K562 (cell line): ENCODE results near the gene DEGS2. TPM values are rescaled to one million over a fixed set of nuclear protein-coding genes. Genes with fewer than 3 reads are reported as not detected.

Source experiments
- ATAC-seq: fragments of 200-7000 bp; cut with Tn5 transposase; 3 replicates; pipeline ENCODE4 v1.9.1; 2020; ENCODE audit warnings: moderate library complexity
- BruUV-seq: library from RNA; stranded (reverse); fragments of 400-500 nt; replicated peaks from 2 replicates; lab custom pipeline; 2021; lab: Mats Ljungman, UMichigan
- CTCF ChIA-PET: fragments of 300-600 bp; formaldehyde crosslinking; extraction: SDS; loops from one replicate; lab custom pipeline; 2021; ENCODE audit warnings: low intra/inter-chr PET ratio; lab: Yijun Ruan, JAX
- POLR2A ChIA-PET: fragments of 300-600, 350-650 bp; sonication (Branson Sonifier 250); formaldehyde crosslinking; extraction: SDS; loops from one replicate; lab custom pipeline; 2021; ENCODE audit warnings: antibody characterized with exemption, inconsistent platforms; lab: Yijun Ruan, JAX
- DNase-seq, 4 experiments: peaks; one replicate each; pipeline versions ENCODE4 v3.0.0 to v3.0.0-alpha.2; 2011 to 2018; ENCODE audit warnings: low spot score in 3 of 4, mixed read lengths in 3 of 4; ENCODE audit errors: extremely low read depth in 1 of 4
- FAIRE-seq: peaks from 2 replicates; lab custom pipeline; 2011; peaks lifted over from hg19 to GRCh38; lab: Jason Lieb, UNC
- H2AFZ ChIP-seq: 2 replicates; pipeline ENCODE4 v1.6.0; 2011; ENCODE audit warnings: low read depth, low read length, control low read depth, inconsistent platforms
- H3K27ac ChIP-seq: fragments of 200-600 bp; 3 replicates; pipeline ENCODE4 v1.8.0; 2011; ENCODE audit warnings: low read depth, mild to moderate bottlenecking, control low read depth, inconsistent platforms, low read length, moderate library complexity, mixed read lengths; ENCODE audit errors: extremely low read depth
- H3K27me3 ChIP-seq, 2 experiments: fragments of 300-600 bp in 1 of 2; 2 replicates in 1 of 2; 3 replicates in 1 of 2; pipeline versions ENCODE4 v1.6.0 to v1.8.0; 2011; ENCODE audit warnings: inconsistent platforms in 2 of 2, low read length in 2 of 2, mild to moderate bottlenecking in 1 of 2, mixed read lengths in 1 of 2, moderate library complexity in 1 of 2; ENCODE audit not compliant: control insufficient read depth in 2 of 2, insufficient read depth in 2 of 2
- H3K36me3 ChIP-seq: fragments of 300-600 bp; 3 replicates; pipeline ENCODE4 v1.8.0; 2011; ENCODE audit warnings: mild to moderate bottlenecking, low read length, inconsistent platforms; ENCODE audit not compliant: control insufficient read depth, insufficient read depth
- H3K4me1 ChIP-seq, 2 experiments: fragments of 200-600 bp in 1 of 2; replicated peaks in 1 of 2; 2 replicates in 1 of 2; 3 replicates in 1 of 2; pipeline versions ENCODE4 v1.5.1 to v1.8.0; 2011; ENCODE audit warnings: inconsistent platforms in 2 of 2, low read length in 2 of 2, mild to moderate bottlenecking in 1 of 2, mixed read lengths in 1 of 2, moderate library complexity in 1 of 2; ENCODE audit not compliant: control insufficient read depth in 2 of 2, insufficient read depth in 2 of 2
- H3K4me2 ChIP-seq: 2 replicates; pipeline ENCODE4 v1.6.1; 2011; ENCODE audit warnings: low read length, control low read depth, inconsistent platforms, mixed read lengths; ENCODE audit not compliant: insufficient read depth
- H3K4me3 ChIP-seq: fragments of 200-600 bp; sonication (generic), shearing (Covaris generic); 2 replicates; pipeline ENCODE4 v1.5.1; 2016; ENCODE audit warnings: control low read depth, inconsistent platforms
- H3K79me2 ChIP-seq: fragments of 200-600 bp; 3 replicates; pipeline ENCODE4 v1.8.0; 2011; ENCODE audit warnings: low read length, inconsistent platforms; ENCODE audit not compliant: control insufficient read depth, insufficient read depth
- H3K9ac ChIP-seq, 2 experiments: 2 replicates each; pipeline versions ENCODE4 v1.6.0 to v1.6.1; 2011; ENCODE audit warnings: low read depth in 2 of 2, low read length in 2 of 2, control low read depth in 1 of 2, inconsistent platforms in 1 of 2, mild to moderate bottlenecking in 1 of 2, mixed read lengths in 1 of 2; ENCODE audit not compliant: insufficient read depth in 1 of 2
- H3K9me1 ChIP-seq: one replicate; pipeline ENCODE4 v1.6.0; 2011; ENCODE audit warnings: inconsistent platforms, mild to moderate bottlenecking, low read length, moderate library complexity; ENCODE audit not compliant: control insufficient read depth, insufficient read depth
- H3K9me3 ChIP-seq: replicated peaks from 2 replicates; pipeline ENCODE4 v1.5.1; 2011; ENCODE audit warnings: low read depth, low read length, inconsistent platforms; ENCODE audit not compliant: control insufficient read depth, insufficient read depth
- H4K20me1 ChIP-seq: replicated peaks from 2 replicates; pipeline ENCODE4 v1.6.1; 2011; ENCODE audit warnings: low read length, inconsistent platforms, mixed read lengths; ENCODE audit not compliant: control insufficient read depth, insufficient read depth
- BACH1 ChIP-seq: fragments of 200-800 bp; sonication (Bioruptor generic); IDR thresholded peaks from 2 replicates; pipeline ENCODE4 v1.6.1; 2016; ENCODE audit warnings: missing genetic modification characterization, missing compliant biosample characterization
- BRD4 ChIP-seq: fragments of 200-600 bp; sonication (generic); IDR thresholded peaks from 2 replicates; pipeline ENCODE4 v1.6.1; 2017; ENCODE audit warnings: inconsistent platforms
- EWSR1 ChIP-seq: fragments of 450-650 bp; IDR thresholded peaks from 2 replicates; pipeline ENCODE4 v1.6.1; 2018; ENCODE audit warnings: borderline replicate concordance, mild to moderate bottlenecking, low read depth, moderate library complexity; ENCODE audit not compliant: partially characterized antibody
- HMG20B ChIP-seq: fragments of 250-450 bp; sonication (Bioruptor Pico); IDR thresholded peaks from 2 replicates; pipeline ENCODE4 v1.5.0; 2021; ENCODE audit warnings: mild to moderate bottlenecking
- HNRNPUL1 ChIP-seq: fragments of 200-400 bp; formaldehyde crosslinking; IDR thresholded peaks from 2 replicates; pipeline ENCODE4 v1.6.1; 2017; ENCODE audit warnings: low read length
- LCOR ChIP-seq: sonication (generic); formaldehyde crosslinking; IDR thresholded peaks from 2 replicates; pipeline ENCODE4 v1.8.0; 2022; ENCODE audit warnings: mild to moderate bottlenecking, missing genetic modification reagents
- POLR2AphosphoS5 ChIP-seq: IDR thresholded peaks from 2 replicates; pipeline ENCODE4 v1.6.1; 2011; ENCODE audit warnings: mild to moderate bottlenecking, low read depth, low read length, moderate library complexity; ENCODE audit not compliant: control insufficient read depth, insufficient read depth
- POLR2H ChIP-seq: IDR thresholded peaks from 2 replicates; pipeline ENCODE4 v1.6.1; 2016; ENCODE audit warnings: missing genetic modification characterization, low read depth, mild to moderate bottlenecking, control low read depth, missing compliant biosample characterization, moderate library complexity
- PPARD ChIP-seq: fragments of 250-450 bp; sonication (Bioruptor Pico); IDR thresholded peaks from 2 replicates; pipeline ENCODE4 v1.8.0; 2022; ENCODE audit warnings: inconsistent platforms, mild to moderate bottlenecking, moderate library complexity
- RAD51 ChIP-seq: fragments of 450-650 bp; IDR thresholded peaks from 2 replicates; pipeline ENCODE4 v1.7.1; 2016; ENCODE audit warnings: low read depth, mild to moderate bottlenecking, borderline replicate concordance
- TEAD2 ChIP-seq: fragments of 450-650 bp; IDR thresholded peaks from 2 replicates; pipeline ENCODE4 v1.6.1; 2016; ENCODE audit warnings: missing genetic modification characterization, control low read depth, missing compliant biosample characterization
- XRCC3 ChIP-seq: fragments of 450-650 bp; IDR thresholded peaks from 2 replicates; pipeline ENCODE4 v1.6.1; 2017; ENCODE audit warnings: mild to moderate bottlenecking, moderate library complexity
- WGBS: fragments of 100-300 bp; shearing (Covaris generic); methylation state at CpG from one replicate; pipeline ENCODE4 v1.1.6; 2016; ENCODE audit warnings: low coverage, mixed read lengths; ENCODE audit not compliant: insufficient coverage; ENCODE audit errors: missing lambda C conversion rate; 5-methylcytosine and 5-hydroxymethylcytosine counted together
- in situ Hi-C: fragments of 300-500 bp; cut with MboI; formaldehyde crosslinking; loops from 4 replicates; pipeline ENCODE4 v1.15.0; 2018; ENCODE audit warnings: inconsistent platforms, mixed read lengths
- intact Hi-C: fragments of 100-400 bp; cut with micrococcal nuclease; formaldehyde crosslinking; loops from 2 replicates; pipeline ENCODE4 v1.14.2; 2022
- polyA plus RNA-seq, 8 experiments: library from polyadenylated mRNA; depleted of rRNA in 4 of 8; stranded (reverse) in 5 of 8; unstranded in 3 of 8; fragments of >200 nt; fragmentation: Nextera tagmentation in 2 of 8; fragmentation: Illumina TruSeq in 1 of 8; extraction: Ambion mirVana in 2 of 8; extraction: Trizol in 1 of 8; gene quantifications; 2 replicates each; pipeline versions ENCODE4 v1.2.1 to v1.2.3, GENCODE V29; 2011 to 2014; ENCODE audit warnings: inconsistent platforms in 1 of 8, missing spikeins in 1 of 8
- total RNA-seq, 7 experiments: library from RNA; depleted of rRNA in 6 of 7; stranded (reverse); fragments of >200 nt in 6 of 7; fragmentation: Illumina TruSeq in 2 of 7; extraction: Trizol in 2 of 7; gene quantifications; 2 replicates each; pipeline versions ENCODE4 v1.2.1 to v1.2.3, GENCODE V29; 2011 to 2021; ENCODE audit warnings: low replicate concordance in 1 of 7

DEGS2 gene
- total and polyA plus RNA-seq, 9 of the 15 experiments (the other 6 are each of a cell fraction or from before 2014, with no cell fraction given): 0.22 to 2.9 (median 0.70) TPM

- TF ChIP-seq BACH1 (tag): no peak
- no peak for TF ChIP-seq POLR2AphosphoS5
- no peak for TF ChIP-seq HNRNPUL1
Observed at GRCh38 chr14:100117026-100117425, 42.4 kb downstream of the DEGS2 start (continued).

GRCh38 chr14:100116134-100116533, 43.3 kb downstream of the DEGS2 start:
- H3K4me2 ChIP-seq: no peak overlapping the region
- no peak for TF ChIP-seq XRCC3
- CTCF ChIA-PET: no interaction called here
- in situ Hi-C loops: loop anchor here (5.0 to 10.0 kb wide), 2 partner anchors 44 to 131 kb away; no protein-coding TSS in a partner anchor
- POLR2A ChIA-PET: interaction anchor here (1.4 kb wide), 1 partner anchor 15 kb away, joined by 3 read pairs; no protein-coding TSS in a partner anchor
- ATAC-seq (no peak), DNase-seq (no peak), FAIRE-seq (no peak)
- H4K20me1 ChIP-seq: no peaks in the 10 kb centered on the region
- WGBS: no CpG with 5 or more reads among the region's 3 CpGs
- intact Hi-C loops: no loop called here
- H3K27ac ChIP-seq: no peak overlapping the region
- H3K9me3 ChIP-seq: no peaks in the 10 kb centered on the region
- H3K4me1 ChIP-seq: no peaks in the 10 kb centered on the region; a peak in 1 of 5 replicates
- BruUV-seq: no TSS peak
- no peak overlapping the region for H3K9ac ChIP-seq
- no peaks in the 10 kb centered on the region for H3K36me3 ChIP-seq
- no peak overlapping the region for H2AFZ ChIP-seq
- H3K9me1 ChIP-seq: no peaks in the 10 kb centered on the region
- no peaks in the 10 kb centered on the region for H3K79me2 ChIP-seq
- H3K4me3 ChIP-seq: no peak overlapping the region
- H3K27me3 ChIP-seq: no peaks in the 10 kb centered on the region

DNA sequence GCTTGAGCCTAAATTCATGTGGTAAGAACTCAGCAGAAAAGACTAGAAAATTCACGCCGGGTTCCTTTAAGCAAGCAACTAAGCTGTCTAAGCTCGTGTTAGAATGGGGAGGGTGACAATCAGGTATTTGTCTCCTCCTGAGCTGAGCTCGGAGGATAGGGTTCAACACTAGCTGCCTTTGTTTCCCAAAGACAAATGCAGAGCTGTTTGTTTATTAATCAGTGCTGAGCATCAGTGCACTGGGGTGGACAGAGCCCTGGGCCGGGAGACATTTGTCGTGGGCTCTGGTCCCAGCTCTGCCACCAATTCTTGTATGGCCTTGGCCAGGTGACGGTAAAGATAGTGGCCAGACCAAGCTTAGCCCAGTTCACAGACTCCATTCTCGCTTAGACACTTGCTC, 43.7 kb downstream of the DEGS2 start:
- H3K27ac ChIP-seq: no peak overlapping the region
- in situ Hi-C loops: loop anchor here (5.0 to 10.0 kb wide), 2 partner anchors 43 to 131 kb away; no protein-coding TSS in a partner anchor
- H4K20me1 ChIP-seq: no peaks in the 10 kb centered on the region
- ChIA-PET POLR2A (interaction anchor here (0.6 to 1.4 kb wide), 2 partner anchors 11 to 16 kb away, joined by 3 to 4 read pairs; no protein-coding TSS in a partner anchor), CTCF (no interaction called here)
- TF ChIP-seq BRD4 (no peak), LCOR (CRISPR knock-in tag) (no peak), POLR2H (no peak), RAD51 (no peak), EWSR1 (no peak), HMG20B (CRISPR knock-in tag) (no peak), TEAD2 (tag) (no peak), PPARD (CRISPR knock-in tag) (no peak)
- WGBS: 73% methylated on average over 7 of the region's 8 CpGs
- no peak overlapping the region for H2AFZ ChIP-seq
- DNase-seq (no peak), FAIRE-seq (no peak), ATAC-seq (no peak)
- H3K4me1 ChIP-seq: no peaks in the 10 kb centered on the region; a peak in 1 of 5 replicates
- H3K4me2 ChIP-seq: no peak overlapping the region
- no peak overlapping the region for H3K9ac ChIP-seq
- H3K9me3 ChIP-seq: no peaks in the 10 kb centered on the region
- no peak overlapping the region for H3K4me3 ChIP-seq
- H3K36me3 ChIP-seq: no peaks in the 10 kb centered on the region
- no TSS peak for BruUV-seq
- intact Hi-C loops: no loop called here
- no peaks in the 10 kb centered on the region for H3K79me2 ChIP-seq
- H3K9me1 ChIP-seq: no peaks in the 10 kb centered on the region
- H3K27me3 ChIP-seq: no peaks in the 10 kb centered on the region
